ENCODE measurements around the gene FUT7. TPM values are rescaled to one million over a fixed set of nuclear protein-coding genes. Genes with fewer than 3 reads are reported as not detected.

Gene FUT7
- total and polyA plus RNA-seq, 3 donors from 2014 or later: 0.06 to 0.24 (median 0.24) TPM

DNA sequence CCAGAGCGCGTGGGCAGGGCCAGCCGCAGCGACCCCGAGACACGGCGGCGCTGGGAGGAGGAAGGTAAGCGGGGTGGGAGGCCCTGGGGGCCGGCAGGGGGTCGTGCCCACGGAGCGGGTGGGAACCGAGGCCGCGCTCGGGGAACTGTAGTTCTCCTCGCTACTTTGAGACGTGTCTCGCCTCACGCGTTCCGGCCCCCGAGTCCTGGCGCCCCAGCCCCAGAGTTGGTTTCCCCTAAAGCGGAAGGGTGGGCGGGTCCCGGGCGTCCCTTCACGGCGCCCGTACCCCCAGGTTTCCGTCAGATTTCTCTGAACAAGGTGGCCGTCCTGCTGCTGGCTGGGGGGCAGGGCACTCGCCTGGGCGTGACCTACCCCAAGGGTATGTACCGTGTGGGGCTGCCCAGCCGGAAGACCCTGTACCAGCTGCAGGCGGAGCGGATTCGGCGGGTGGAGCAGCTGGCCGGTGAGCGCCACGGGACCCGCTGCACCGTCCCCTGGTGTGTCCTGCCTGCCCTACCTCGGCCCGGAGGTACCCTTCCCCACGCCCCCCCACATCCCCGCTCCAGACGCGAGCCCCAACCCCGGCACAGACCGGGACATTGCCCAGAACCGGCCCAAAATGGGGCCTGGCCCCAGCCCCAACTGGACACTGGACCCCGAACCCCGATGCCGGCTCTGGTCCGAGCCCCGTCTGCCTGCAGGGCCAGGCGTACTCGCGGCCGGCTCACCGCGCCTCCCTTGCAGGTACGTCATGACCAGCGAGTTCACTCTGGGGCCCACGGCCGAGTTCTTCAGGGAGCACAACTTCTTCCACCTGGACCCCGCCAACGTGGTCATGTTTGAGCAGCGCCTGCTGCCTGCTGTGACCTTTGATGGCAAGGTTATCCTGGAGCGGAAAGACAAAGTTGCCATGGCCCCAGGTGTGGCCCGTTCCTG lies 46.1 kb upstream of the FUT7 start:
- H3K27ac ChIP-seq: no peak overlapping the region
- H3K9me3 ChIP-seq: no peaks in the 10 kb centered on the region
- no peaks in the 10 kb centered on the region for H3K36me3 ChIP-seq (ENCODE audit: low read depth, missing control alignments)
- no peaks in the 10 kb centered on the region for H3K27me3 ChIP-seq
- intact Hi-C loops (cut with DNase I; ENCODE audit: low total_unique reads): no loop called here
- WGBS, 2 donors: 8 to 22% methylated on average over 24 to 73 of the region's 76 CpGs
- no peak for DNase-seq
- TF ChIP-seq POLR2A (IDR thresholded peaks at IDR 0.05): no peak
- TF ChIP-seq CTCF (IDR thresholded peaks at IDR 0.05): no peak
- peaks cover 17% of the 10 kb centered on the region for H3K4me1 ChIP-seq
- peak overlapping the region; percentile 56 to 67 for H3K4me3 ChIP-seq

GRCh38 chr9:137077010-137077747 lies 45.3 kb upstream of the FUT7 start, which contains the start of gene UAP1L1:
Gene UAP1L1 (plus strand): TSS chr9:137077517. CDS start chr9:137077533, 16 bp downstream.
- 2 to 19% methylated on average over 2 to 55 of the region's 87 CpGs for WGBS, 2 donors
- TF ChIP-seq CTCF (IDR thresholded peaks at IDR 0.05) (no peak), POLR2A (IDR thresholded peaks at IDR 0.05) (no peak)
- intact Hi-C loops (cut with DNase I; ENCODE audit: low total_unique reads): no loop called here
- Histone ChIP-seq H3K27me3 (no peaks in the 10 kb centered on the region), H3K4me1 (peaks cover 17% of the 10 kb centered on the region), H3K4me3 (peak within 1 kb of the TSS; percentile 56 to 67), H3K36me3 (ENCODE audit: low read depth, missing control alignments) (no peaks in the 10 kb centered on the region), H3K27ac (peak within 1 kb of the TSS in 1 of 2 donors; percentile 44), H3K9me3 (no peaks in the 10 kb centered on the region)
- peak; percentile 80 for DNase-seq

DNA sequence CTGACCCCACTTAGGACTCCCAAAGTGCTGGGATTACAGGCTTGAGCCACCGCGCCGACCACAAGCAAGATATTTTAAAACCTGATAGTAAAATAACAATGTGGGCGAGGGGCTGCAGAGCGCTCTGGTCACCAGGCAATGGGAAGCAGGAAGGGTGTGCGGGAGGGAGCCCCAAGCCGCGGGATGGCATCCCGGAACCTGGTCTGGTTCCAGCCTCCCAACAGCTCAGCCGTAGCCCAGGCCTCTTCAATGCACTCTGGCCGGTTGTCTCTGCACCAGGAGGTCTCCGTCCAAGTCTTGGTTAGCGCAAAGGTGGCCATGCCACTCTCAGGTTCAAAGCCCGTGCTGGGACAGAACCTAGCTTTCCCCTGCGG lies 44.7 kb upstream of the FUT7 start:
- no peak for DNase-seq
- Histone ChIP-seq H3K4me1 (peaks cover 17% of the 10 kb centered on the region), H3K27ac (peak overlapping the region in 1 of 2 donors; percentile 44), H3K9me3 (no peaks in the 10 kb centered on the region), H3K27me3 (no peaks in the 10 kb centered on the region), H3K36me3 (ENCODE audit: low read depth, missing control alignments) (no peaks in the 10 kb centered on the region), H3K4me3 (peak overlapping the region; percentile 43 to 56)
- no peak for TF ChIP-seq CTCF (IDR thresholded peaks at IDR 0.05)
- no peak for TF ChIP-seq POLR2A (IDR thresholded peaks at IDR 0.05)
- 46 to 47% methylated on average over 15 of the region's 15 CpGs for WGBS, 2 donors
- intact Hi-C loops (cut with DNase I; ENCODE audit: low total_unique reads): no loop called here

DNA sequence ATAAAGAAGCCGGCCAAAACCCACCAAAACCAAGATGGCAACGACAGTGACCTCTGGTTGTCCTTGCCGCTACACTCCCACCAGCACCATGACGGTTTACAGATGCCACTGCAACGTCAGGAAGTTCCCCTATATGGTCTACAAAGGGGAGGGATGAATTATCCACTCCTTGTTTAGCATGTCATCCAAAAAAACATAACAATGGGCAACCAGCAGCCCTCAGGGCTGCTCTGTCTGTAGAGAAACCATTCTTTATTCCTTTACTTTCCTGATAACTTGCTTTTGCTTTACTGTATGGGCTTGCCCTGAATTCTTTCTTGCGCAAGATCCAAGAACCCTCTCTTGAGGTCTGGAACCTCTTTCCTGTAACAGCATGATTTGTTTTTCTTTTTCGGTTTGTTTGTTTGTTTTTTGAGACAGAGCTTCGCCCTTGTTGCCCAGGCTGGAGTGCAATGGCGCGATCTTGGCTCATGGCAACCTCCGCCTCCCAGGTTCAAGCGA lies 43.4 kb upstream of the FUT7 start:
- no peaks in the 10 kb centered on the region for H3K27me3 ChIP-seq
- H3K4me3 ChIP-seq: no peak overlapping the region
- no peak for DNase-seq
- no peaks in the 10 kb centered on the region for H3K36me3 ChIP-seq (ENCODE audit: low read depth, missing control alignments)
- intact Hi-C loops (cut with DNase I; ENCODE audit: low total_unique reads): no loop called here
- H3K4me1 ChIP-seq: peaks cover 25% of the 10 kb centered on the region
- TF ChIP-seq CTCF (IDR thresholded peaks at IDR 0.05) (no peak), POLR2A (IDR thresholded peaks at IDR 0.05) (no peak)
- 87 to 93% methylated on average over 12 of the region's 12 CpGs for WGBS, 2 donors
- H3K9me3 ChIP-seq: no peaks in the 10 kb centered on the region
- H3K27ac ChIP-seq: no peak overlapping the region
